GM18858 (cell line): ENCODE measurements around the gene CACNG6.
"Not testable (repeated sequence)": the region's sequence is repeated elsewhere in the genome, so short reads cannot be mapped to it uniquely, and the experiment has no call there.

Source experiments
- ATAC-seq: cut with Tn5 transposase; IDR thresholded peaks from one replicate; pipeline ENCODE4 v1.9.1; 2021; ENCODE audit not compliant: unreplicated experiment

CACNG6 gene

DNA sequence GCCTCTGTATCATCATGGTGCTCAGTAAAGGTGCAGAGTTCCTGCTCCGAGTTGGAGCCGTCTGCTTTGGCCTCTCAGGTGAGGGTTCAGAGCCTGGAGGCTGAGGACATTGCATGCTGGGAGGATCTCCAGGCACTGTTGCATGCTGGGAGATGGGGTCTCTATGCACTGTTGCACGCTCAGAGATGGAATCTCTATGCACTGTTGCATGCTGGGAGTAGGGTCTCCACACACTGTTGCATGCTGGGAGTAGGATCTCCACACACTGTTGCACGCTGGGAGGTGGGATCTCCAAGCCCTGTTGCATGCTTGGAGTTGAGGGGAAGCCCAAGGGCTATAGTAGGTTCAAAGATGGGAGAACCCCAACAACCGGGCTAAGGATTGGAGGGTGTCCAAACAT lies 8.3 kb downstream of the CACNG6 start:
- ATAC-seq = no peak

DNA sequence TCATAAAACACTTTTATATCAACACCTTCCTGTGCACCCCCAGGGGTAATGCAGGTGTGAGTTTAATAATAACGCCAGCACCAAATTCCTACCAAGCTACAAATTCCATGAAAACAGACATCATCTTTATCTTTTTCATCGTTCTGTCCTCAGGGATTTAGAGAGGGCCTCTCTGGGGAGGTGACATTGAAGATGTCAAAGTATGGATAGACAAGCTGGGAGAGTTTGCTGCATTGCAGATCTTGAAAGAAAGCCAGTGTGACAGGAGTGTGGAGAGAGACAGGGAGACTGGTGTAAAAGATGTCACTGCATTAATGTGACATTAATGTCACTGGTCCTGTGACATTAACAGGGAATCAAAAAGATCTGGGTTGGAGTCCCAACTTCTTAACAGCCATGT lies 10.1 kb downstream of the CACNG6 start:
- ATAC-seq = no peak

DNA sequence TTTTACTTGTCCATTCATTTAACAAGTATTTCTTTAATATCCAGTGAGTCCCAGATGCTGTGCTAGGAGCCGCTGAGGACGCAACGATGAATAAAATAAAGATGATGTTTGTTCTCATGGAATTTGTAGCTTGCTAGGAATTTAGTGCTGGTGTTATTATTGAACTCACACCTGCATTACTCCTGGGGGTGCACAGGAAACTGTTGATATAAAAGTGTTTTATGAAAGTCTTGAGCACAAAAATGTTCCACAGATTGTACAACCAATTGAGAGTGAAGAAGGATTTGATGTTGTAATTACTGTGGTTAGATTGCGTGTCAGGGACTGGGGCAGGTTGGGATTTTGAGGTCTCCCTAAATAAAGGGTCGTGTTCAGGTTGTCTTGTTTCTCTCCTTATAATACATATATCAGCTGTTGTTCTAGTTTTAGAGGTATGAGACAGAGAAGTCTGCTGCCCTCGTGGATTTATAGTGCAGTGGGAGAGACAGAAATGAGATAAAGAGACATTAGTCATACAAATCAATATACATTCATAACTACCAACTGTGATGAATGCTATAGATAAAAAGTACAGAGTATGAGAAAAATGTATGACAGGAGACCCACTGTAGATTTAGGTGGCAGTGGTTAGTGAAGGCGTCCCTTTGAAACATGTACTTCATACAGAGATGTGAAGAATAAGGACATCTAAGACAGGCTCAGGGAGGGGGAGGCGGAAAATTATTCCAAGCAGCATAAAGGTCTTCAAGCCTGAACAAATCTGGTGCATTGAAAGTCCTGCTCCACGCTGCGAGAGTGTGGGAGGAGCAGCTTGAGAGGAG lies 11.3 kb downstream of the CACNG6 start:
- ATAC-seq = no peak

DNA sequence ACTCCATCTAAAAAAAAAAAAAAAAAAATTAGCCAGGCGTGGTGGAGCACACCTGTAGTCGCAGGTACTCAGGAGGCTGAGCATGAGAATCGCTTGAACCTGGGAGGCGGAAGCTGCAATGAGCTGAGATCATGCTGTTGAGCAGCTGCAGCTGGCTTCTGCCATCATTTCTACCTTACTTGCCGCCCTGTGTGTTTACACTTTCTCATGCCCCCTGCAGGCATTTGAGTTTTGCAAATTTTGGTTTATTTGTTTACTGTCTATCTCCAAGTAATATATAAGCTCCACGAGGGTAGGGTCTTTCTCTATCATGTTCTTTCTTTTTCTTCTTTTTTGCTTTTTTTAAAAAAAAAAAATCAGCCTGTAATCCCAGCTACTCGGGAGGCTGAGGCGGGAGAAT lies 18.0 kb downstream of the CACNG6 start:
- no peak for ATAC-seq

DNA sequence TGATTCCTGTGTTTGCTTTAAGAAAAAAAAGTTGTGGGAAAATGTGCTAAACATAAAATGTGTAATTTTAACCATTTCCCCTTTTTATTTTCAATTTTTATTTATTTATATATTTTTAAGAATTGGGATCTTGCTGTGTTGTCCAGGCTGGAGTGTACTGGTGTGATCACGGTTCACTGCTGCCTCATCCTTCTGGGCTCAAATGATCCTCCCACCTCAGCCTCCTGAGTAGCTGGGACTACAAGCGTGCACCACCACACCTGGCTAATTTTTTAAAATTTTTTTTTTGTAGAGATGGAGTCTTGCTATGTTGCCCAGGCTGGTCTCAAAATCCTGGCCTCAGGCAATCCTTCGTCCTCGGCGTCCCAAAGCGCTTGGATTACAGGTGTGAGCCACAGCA lies 19.0 kb downstream of the CACNG6 start:
- ATAC-seq = no peak

DNA sequence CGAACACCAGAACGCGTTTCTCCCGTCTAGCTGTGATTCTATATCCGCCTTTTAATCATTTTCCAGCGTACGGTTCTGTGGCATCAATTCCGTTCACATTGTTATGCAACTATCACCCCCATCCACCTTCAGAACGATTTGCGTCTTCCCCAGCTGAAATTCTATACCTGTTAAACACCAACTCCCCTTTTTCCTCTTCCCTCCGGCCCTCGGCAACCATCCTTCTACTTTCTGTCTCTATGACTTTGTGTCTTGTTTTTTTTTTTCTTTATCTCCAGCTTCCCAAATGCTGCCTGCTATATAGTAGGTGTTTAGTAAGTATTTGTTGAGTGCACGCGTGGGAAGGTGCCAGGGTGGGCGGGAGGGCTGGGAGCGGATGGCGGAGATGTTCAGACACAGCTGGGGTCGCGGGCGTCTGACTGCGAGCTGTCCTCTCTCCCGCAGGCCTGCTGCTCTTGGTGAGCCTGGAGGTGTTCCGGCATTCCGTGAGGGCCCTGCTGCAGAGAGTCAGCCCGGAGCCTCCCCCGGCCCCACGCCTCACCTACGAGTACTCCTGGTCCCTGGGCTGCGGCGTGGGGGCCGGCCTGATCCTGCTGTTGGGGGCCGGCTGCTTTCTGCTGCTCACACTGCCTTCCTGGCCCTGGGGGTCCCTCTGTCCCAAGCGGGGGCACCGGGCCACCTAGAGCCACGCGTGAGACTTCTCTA lies 20.2 kb downstream of the CACNG6 start:
- no peak for ATAC-seq

DNA sequence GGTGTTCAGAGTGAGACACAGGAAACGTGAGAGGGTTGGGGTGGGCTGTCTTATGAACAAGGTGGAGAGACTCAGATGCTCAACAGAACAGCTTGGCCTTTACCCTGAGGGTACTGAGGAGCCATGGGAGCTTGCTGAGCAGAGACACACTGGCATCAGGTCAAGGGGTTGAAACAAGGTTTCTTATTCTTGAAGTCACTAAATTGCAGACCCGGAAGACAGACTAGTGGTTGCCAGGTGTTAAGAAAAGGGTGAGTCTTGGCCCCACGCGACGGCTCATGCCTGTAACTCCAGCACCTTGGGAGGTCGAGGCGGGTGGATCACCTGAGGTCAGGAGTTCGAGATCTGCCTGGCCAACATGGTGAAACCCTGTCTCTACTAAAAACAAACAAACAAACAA lies 22.4 kb downstream of the CACNG6 start:
- no peak for ATAC-seq

DNA sequence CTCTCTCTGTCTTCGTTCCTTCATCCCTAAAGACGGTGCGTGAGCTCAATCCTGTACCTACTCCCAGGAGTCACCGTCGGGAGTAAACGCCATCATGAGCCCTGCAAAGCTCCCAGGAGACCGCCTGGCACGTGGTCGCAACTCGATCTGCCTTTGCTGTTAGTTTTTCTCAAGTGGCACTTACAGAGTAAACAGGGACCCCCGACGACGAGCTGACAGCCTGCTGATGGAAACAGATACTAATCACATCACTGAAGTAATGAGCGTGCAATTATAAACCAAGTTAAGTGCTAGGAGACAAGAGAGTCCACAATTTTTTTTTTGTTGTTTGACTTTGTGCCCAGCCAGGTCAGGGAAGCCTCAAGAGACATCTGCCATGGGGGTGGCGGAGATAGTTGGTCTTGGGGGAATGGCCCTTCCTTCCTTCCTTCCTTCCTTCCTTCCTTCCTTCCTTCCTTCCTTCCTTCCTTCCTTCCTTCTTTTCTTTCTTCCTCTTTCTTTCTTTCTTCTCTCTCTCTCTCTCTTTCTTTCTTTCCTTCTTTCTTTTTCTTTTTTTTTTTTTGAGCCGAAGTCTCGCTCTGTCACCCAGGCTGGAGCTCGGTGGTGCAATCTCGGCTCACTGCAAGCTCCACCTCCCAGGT lies 23.6 kb downstream of the CACNG6 start:
- no peak for ATAC-seq

DNA sequence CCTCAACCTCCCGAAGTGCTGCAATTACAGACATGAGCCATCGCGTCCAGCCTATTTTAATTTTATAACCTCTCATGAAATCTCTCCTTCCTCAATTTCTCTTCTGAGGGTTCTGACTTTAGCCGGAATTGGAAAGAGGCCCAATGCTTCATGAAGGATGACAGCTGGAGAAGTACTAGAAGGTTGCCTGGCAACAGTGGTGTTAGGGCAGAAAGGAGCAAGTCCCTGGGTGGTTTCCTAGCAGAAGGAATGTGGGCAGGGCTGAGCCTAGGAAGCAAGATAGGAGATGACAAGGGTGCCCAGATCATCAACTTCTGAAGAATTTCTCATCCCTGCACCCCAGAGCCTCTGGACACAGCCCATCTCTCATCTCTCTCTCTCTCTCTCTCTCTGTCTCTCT lies 25.8 kb downstream of the CACNG6 start:
- ATAC-seq = no peak

DNA sequence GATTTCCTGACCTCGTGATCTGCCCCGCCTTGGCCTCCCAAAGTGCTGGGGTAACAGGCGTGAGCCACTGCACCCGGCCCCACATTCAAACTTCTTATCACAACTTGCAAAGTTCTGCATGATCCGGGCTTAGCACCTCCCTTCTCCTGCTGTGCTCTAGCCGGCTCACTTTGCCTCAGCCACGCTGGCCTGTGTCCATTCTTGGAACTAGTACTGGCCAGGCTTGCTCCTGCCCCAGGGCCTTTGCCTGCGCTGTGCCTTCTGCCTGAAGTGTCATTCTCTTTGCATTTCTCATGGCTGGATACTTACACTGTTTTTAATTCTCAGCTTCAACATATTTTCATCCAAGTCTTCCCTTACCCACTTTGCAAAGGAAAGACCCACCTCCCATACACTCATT lies 29.9 kb downstream of the CACNG6 start:
- no peak for ATAC-seq

DNA sequence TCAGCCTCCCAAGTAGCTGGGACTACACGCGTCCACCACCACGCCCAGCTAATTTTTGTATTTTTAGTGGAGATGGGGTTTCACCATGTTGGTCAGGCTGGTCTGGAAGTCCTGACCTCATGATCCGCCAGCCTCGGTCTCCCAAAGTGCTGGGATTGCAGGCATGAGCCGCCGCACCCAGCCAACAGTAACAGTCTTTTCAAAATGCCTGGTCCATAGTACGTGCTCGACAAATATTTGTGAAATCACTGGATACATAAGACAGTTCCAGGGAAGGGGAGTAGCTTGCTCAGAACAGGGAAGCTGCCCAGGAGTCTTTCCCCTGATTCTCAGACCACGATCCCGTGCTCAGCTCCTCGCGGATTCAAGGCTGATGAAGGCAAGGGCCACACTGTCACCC lies 30.5 kb downstream of the CACNG6 start:
- no peak for ATAC-seq

DNA sequence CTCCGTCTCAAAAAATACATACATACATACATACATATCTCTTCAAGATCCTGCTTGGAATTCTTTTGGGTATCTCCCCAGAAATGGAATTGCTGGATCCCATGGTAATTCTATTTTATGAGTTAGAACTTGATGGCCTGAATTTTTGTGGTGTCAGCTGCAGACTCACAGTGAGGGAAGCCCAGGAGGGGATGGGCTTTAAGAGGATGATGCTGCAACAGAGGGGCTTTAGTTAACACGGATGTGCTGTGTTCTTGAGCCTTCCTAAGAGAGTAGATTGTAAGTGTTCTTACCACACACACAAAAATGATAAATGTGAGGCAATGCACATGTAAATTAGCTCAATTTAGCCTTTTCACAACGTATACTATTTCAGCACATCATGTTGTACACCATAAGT lies 31.8 kb downstream of the CACNG6 start:
- no peak for ATAC-seq

DNA sequence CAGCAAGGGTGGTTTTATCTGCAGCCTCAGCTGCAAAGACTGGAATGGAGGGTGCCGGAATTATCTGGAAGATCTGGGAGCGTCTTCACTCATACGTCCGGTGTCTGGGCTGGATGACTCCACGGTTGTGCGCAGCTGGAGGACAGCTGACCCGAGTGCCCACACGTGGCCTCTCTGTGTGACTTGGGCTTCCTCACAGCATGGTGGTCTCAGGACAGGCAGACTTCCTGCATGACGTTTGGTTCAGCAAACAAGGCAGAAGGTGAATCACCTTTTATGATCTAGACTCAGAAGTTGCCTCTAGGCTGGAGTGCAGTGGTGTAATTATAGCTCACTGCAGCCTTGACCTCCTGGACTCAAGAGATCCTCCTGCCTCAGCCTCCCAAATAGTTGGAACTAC lies 33.2 kb downstream of the CACNG6 start:
- no peak for ATAC-seq

DNA sequence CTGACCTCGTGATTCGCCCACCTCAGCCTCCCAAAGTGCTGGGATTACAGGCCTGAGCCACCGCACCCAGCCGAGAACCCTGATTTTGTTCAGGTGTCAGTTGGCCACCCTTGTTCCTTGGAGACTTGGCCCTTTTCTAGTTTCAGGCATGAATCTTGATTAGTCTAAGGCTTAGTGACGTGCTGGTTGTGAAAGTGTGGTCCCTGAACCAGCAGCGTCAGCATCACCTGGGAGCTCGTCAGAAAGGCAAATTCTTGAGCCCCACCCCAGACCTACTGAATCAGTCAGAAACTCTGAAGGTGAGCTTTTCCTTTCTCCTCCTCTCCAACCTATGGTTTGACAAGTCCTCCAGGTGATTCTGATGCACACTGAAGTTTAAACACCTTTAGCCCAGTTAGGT lies 35.2 kb downstream of the CACNG6 start:
- no peak for ATAC-seq

DNA sequence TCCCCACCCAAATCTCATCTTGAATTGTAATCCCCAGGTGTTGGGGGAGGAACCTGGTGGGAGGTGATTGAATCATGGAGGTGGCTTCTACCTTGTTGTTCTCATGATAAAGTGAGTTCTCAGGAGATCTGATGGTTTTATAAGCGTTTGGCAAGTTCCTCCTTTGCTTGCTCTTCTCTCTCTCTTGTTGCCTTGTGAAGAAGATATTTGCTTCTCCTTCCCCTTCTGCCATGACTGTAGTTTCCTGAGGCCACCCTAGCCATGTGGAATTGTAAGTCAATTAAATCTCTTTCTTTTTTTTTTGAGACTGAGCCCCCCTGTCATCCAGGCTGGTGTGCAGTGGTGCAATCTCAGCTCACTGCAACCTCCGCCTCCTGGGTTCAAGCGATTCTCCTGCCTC lies 37.9 kb downstream of the CACNG6 start:
- ATAC-seq = no peak

DNA sequence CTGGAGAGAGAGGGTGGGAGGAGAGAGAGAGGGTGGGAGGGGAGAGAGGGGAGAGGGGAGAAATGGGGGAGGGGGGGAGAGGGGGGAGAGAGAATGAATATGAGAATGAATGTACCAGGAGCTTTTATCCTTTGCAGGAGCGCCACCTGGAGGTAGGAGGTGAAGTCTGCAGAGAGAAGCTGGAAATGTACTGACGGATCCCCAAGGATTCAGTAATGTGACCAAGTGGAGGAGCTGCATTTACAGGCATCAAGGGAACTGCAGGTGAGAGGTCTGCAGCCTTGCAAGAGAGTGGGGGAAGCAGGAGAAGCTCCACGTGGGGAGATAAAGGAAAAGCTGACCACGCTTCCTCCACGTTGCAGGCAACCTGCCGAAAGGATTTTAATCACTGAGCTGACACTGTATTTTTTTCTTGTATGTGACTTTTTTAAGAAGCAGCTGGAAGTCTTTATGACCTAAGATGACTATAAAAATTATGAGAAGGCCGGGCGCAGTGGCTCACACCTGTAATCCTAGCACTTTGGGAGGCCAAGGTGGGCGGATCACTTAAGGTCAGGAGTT lies 38.6 kb downstream of the CACNG6 start:
- ATAC-seq = no peak

DNA sequence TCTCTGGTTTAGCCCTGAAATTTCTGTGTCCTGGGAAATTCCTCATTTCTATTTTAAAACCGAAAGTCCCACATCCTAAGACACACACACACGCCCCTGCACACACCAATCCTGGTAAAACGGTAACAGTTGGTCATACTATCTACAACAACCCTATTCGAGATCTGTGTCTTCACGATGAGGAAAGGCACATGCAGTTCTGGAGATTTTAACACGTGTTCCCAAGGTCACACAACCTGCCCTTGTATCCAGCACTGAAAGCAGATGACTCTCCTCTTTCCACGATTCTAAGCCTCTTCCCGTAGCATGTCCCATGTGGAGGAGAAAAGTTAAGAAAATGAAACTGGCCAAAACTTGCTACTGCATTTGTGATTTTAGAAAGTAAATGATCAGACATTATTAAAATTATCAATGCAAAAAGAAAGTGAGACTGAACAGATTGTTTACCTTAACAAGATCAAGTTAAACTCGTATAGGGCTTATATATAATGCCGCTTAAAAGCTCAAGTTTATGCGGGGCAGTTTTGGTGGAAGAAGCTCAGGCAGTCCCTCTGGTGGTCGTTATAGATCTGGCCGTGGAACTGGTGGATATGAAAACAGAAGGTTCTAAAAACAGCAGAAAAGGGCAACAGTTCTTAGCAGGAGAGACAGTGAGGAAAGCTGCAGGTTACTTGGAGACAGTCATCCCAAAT lies 39.6 kb downstream of the CACNG6 start:
- no peak for ATAC-seq

DNA sequence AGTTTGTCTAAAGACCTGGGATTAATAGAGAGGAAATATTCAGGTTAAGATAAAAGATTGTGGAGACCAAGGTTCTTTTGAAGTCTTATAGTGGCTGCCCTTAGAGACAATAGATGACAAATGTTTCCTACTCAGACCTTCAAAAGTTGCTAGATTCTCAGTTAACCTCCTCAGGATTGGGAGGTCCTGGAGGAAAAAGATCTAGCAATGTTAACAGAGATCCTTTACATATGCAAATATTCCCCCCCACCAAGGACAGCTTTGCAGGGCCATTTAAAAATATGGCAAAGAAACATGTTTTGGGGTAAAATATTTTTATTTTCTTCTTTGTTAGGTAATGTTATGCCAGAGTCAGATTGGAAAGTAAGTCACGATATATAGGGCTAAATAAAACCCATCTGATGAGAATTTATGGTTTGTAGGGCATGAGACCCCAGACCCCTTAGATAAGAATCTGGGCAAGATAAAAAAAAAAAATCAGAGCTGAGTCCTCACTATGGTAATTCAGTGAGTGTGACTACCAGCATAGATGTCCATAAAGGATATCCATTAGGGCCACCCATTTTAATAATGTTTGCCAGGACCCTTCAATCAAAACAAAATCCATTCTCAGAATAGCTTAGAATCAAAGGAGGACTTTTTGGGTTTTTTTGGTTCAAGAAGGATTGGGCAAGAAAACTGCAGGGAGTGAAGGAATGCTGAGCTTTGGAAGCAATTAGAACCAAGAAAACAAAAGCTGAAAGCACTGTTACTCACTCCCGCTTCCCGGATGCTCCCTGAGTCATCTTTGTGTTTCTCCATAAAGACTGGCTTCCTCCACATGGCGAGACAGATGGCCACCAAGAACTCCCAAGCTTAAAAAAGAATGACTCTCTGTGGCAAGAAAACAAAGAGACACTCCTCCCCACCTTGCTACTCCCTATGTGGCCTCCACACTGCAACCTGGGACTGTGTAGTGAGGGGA lies 44.1 kb downstream of the CACNG6 start:
- no peak for ATAC-seq

DNA sequence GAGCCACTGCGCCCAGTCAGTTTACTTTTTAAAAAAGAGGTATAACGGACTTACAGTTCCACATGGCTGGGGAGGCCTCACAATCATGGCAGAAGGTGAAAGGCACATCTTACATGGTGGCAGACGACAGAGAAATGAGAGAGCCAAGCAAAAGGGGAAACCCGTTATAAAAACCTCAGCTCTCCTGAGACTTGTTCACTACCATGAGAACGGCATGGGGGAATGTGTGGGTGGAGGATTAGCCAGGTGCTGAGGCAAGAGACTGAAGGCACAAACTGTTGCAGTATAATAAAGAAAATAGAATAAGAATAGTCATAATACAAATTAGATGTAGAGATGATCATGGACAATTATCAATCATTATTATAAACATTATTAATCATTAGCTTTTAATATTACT lies 45.1 kb downstream of the CACNG6 start:
- not testable (repeated sequence) for ATAC-seq

DNA sequence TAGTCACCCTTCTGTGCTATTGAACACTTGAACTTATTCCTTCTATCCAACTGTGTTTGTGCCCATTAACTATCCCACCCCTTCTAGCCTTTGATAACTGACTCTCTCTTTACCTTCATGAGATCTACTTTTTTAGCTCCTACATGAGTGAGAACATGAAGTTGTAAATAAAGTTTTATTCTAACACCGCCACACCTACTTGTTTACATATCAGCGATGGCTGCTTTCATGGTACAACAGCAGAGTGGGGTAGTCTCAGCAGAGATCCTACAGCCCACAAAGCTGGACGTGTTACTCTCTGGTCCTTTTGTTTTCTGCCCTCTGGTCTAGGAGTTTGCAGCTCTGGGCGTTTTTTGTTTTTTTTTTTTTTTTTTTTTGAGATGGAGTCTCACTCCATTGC lies 48.6 kb downstream of the CACNG6 start:
- ATAC-seq = no peak
